ENCODE measurements around the gene HLX.

DNA sequence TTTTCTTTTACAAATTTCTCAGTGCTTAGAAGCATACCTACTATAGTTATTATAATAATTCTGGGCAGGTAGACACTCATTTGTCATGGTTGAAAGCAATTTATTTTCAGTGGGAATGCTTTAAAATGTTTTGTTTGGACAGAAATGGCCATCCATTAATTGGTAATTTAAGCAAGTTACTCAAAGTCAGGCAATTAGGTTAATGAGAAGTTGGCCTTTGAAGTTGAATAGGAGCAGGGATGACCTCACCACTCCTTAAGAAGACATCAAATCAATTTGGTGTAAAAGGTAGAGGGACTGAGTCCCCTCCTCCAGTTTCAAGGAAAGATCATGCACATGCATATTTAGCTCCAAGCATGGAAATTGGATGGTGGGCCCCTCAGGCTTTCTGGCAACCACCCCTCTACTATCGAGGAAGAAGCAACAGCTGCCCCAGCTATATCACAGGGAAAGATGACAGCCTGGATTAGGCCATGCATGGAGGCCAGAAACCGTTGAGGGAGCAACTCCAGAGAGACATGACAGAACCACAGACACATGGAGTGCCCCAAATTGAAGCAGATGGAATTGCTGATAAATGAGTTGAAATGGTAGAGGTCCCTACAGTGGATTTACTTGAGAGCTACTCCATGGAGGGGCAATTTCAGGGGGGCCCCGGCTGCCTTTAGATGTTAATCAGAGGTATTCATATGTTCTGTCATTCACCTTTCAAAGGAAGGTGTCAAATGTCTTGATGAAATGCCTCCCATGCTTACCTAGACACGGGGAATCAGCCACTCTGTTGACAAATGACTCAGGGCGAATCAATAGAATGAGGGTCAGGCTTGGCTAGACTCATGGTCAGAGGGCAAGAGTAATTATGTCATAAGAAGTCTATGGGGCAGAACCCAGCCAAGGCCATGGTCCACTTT is 26.7 kb downstream of the HLX start:
- TF ChIP-seq, protein P1, sequence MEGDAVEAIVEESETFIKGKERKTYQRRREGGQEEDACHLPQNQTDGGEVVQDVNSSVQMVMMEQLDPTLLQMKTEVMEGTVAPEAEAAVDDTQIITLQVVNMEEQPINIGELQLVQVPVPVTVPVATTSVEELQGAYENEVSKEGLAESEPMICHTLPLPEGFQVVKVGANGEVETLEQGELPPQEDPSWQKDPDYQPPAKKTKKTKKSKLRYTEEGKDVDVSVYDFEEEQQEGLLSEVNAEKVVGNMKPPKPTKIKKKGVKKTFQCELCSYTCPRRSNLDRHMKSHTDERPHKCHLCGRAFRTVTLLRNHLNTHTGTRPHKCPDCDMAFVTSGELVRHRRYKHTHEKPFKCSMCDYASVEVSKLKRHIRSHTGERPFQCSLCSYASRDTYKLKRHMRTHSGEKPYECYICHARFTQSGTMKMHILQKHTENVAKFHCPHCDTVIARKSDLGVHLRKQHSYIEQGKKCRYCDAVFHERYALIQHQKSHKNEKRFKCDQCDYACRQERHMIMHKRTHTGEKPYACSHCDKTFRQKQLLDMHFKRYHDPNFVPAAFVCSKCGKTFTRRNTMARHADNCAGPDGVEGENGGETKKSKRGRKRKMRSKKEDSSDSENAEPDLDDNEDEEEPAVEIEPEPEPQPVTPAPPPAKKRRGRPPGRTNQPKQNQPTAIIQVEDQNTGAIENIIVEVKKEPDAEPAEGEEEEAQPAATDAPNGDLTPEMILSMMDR (IDR thresholded peaks at IDR 0.05; ENCODE audit: borderline replicate concordance, extremely low read depth, low read length, poor library complexity, severe bottlenecking), result no peak
- no peak for TF ChIP-seq EZH2 (IDR thresholded peaks at IDR 0.05; ENCODE audit: borderline replicate concordance, low read depth, low read length, severe bottlenecking)
